Measurements from ENCODE around the gene HEG1.

DNA sequence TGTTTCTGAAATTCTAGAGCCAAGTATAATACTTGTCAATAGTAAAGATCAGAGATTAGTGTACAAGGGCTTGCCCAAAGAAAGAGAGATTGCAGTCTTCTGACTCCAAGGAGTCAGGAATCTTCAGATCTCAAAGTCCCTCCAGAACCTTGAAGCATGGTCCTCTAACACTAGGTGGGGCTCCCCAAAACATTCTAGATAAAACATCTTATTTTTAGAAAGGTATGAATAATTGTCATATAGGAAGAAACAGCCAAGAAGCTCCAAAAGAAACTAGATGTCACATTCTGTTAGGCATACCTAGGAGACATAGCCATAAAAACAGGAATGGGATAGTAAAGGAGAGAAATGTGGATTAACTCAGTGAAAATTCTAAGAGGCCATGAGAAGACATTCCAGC is 132.0 kb downstream of the HEG1 start:
- TF ChIP-seq FOS (IDR thresholded peaks at IDR 0.05; ENCODE audit: borderline replicate concordance, insufficient read depth, low read length) (no peak), POLR2A (IDR thresholded peaks at IDR 0.05; ENCODE audit: low read depth, low read length) (no peak)
